ENCODE measurements around the gene RNF14. TPM values are rescaled to one million over a fixed set of nuclear protein-coding genes. Genes with fewer than 3 reads are reported as not detected.

Gene RNF14
- total and polyA plus RNA-seq, 2 of the 8 experiments (the other 6 are each of a cell fraction or from before 2014, with no cell fraction given): 4.7 to 20.2 TPM

- Histone ChIP-seq H3K27ac (ENCODE audit: low read depth, low read length) (no peak overlapping the region), H3K4ac (replicated peaks; ENCODE audit: insufficient read length, low read depth, low read length) (no peak overlapping the region), H3K14ac (ENCODE audit: insufficient read length) (no peak overlapping the region), H2AFZ (ENCODE audit: low read length) (0 out of 2 replicates have a peak overlapping the region, but pooled peaks have one; percentile 33), H3K9me3 (ENCODE audit: insufficient read depth in 2 of 2, low read depth in 1 of 2, low read length in 1 of 2) (no peaks in the 10 kb centered on the region), H4K8ac (ENCODE audit: extremely low read depth, insufficient read depth, low read length) (no peak overlapping the region), H3K36me3 (ENCODE audit: control insufficient read depth in 2 of 4, insufficient read depth in 4 of 4, low read length in 3 of 4) (peaks cover 0 to 10% (median 4%) of the 10 kb centered on the region in 4 experiments; a peak in 3 of 8 replicates), H2BK5ac (ENCODE audit: low read depth, low read length) (no peak overlapping the region), H2BK12ac (ENCODE audit: low read depth, low read length) (no peak overlapping the region), H4K20me1 (replicated peaks in 1 of 2; ENCODE audit: control insufficient read depth in 1 of 2, insufficient read depth in 2 of 2, low read length in 2 of 2) (no peaks in the 10 kb centered on the region), H2BK20ac (ENCODE audit: low read length) (no peak overlapping the region), H3K27me3 (replicated peaks in 1 of 4; ENCODE audit: control insufficient read depth in 3 of 4, extremely low read depth in 1 of 4, insufficient read depth in 3 of 4, low read length in 3 of 4) (no peaks in the 10 kb centered on the region), H2BK120ac (replicated peaks; ENCODE audit: low read depth, low read length) (no peak overlapping the region), H4K91ac (replicated peaks; ENCODE audit: insufficient read length, low read length) (no peak overlapping the region), H3K9ac (replicated peaks in 1 of 4; ENCODE audit: extremely low read depth in 1 of 4, low read depth in 3 of 4, low read length in 3 of 4) (peak overlapping the region in 3 of 4 experiments; percentile 45 to 79 (median 74); a peak in 4 of 7 replicates), H3K23ac (ENCODE audit: insufficient read length) (no peak overlapping the region), H2BK15ac (ENCODE audit: low read length) (no peak overlapping the region), H3K4me2 (ENCODE audit: insufficient read depth in 1 of 2, low read depth in 2 of 2, low read length in 2 of 2) (peak overlapping the region; percentile 77 to 90), H3K23me2 (ENCODE audit: low read depth, low read length) (peaks cover 6% of the 10 kb centered on the region), H2AK5ac (ENCODE audit: low read depth, low read length) (no peak overlapping the region), H3K4me3 (ENCODE audit: extremely low read depth in 1 of 4, insufficient read depth in 2 of 4, low read depth in 3 of 4, low read length in 4 of 4) (peak overlapping the region; percentile 63 to 77 (median 70)), H3K79me1 (ENCODE audit: low read depth, low read length) (no peaks in the 10 kb centered on the region), H3K4me1 (replicated peaks in 1 of 4; ENCODE audit: control insufficient read depth in 3 of 4, insufficient read depth in 4 of 4, low read length in 3 of 4) (peaks cover 0 to 6% (median 3%) of the 10 kb centered on the region in 4 experiments; a peak in 3 of 7 replicates), H3K79me2 (ENCODE audit: control insufficient read depth in 1 of 2, insufficient read depth in 2 of 2, low read length in 2 of 2) (no peaks in the 10 kb centered on the region), H4K5ac (ENCODE audit: insufficient read length, low read depth, low read length) (peak overlapping the region; percentile 64), H3K18ac (ENCODE audit: extremely low read depth, low read length) (no peak overlapping the region), H3K56ac (replicated peaks; ENCODE audit: insufficient read length, low read depth, low read length) (no peak overlapping the region)
- ChIA-PET POLR2A (ENCODE audit: partially characterized antibody) (interaction anchor here (0.7 to 2.2 kb wide), 13 partner anchors 9 to 354 kb away, joined by 3 to 10 read pairs (median 4); partner anchors contain the start of genes ARAP3, DIAPH1, GNPDA1 and PCDH1), CTCF (ENCODE audit: partially characterized antibody) (interaction anchor here (0.6 to 6.0 kb wide), 35 partner anchors 8 to 580 kb away, joined by 3 to 40 read pairs (median 5); partner anchors contain the start of genes DIAPH1, GNPDA1, PCDH1 and PCDH12)
- FAIRE-seq (no peak), DNase-seq (ENCODE audit: low read depth in 1 of 2, low spot score in 2 of 2) (no peak)
- 68% methylated on average over 2 of the region's 2 CpGs; no CpG with 5 or more reads in 1 of the 2 experiments for WGBS, 2 experiments (ENCODE audit: extremely low coverage in 1 of 2, insufficient coverage in 1 of 2, insufficient read length in 1 of 2, insufficient replicate concordance in 2 of 2, low coverage in 1 of 2, low lambda C conversion rate in 2 of 2, missing lambda C conversion rate in 1 of 2)
- TF ChIP-seq SUZ12 (IDR thresholded peaks at IDR 0.05; ENCODE audit: low read length): no peak
- TF ChIP-seq POLR2A (IDR thresholded peaks at IDR 0.05; ENCODE audit: control extremely low read depth in 1 of 2, low read depth in 2 of 2, low read length in 2 of 2): no peak
- no peak for TF ChIP-seq SIX5 (IDR thresholded peaks at IDR 0.05; ENCODE audit: low read depth, low read length)
- TF ChIP-seq HDAC2 (IDR thresholded peaks at IDR 0.05; ENCODE audit: borderline replicate concordance in 1 of 2, low read depth in 2 of 2, low read length in 2 of 2): no peak
- TF ChIP-seq BCL11A (IDR thresholded peaks at IDR 0.05; ENCODE audit: low read depth in 2 of 2, low read length in 2 of 2): no peak
- TF ChIP-seq SRF (IDR thresholded peaks at IDR 0.05; ENCODE audit: low read depth, low read length): no peak
- TF ChIP-seq CREB1 (IDR thresholded peaks at IDR 0.05): no peak
- no peak for TF ChIP-seq TAF7 (optimal IDR thresholded peaks at IDR 0.05; ENCODE audit: borderline replicate concordance, low read depth, low read length)
- no peak for TF ChIP-seq RXRA (IDR thresholded peaks at IDR 0.05; ENCODE audit: insufficient read depth, low read depth, low read length)
- no peak for TF ChIP-seq RNF2 (IDR thresholded peaks at IDR 0.05; ENCODE audit: borderline replicate concordance, low read depth, low read length, missing control alignments, poor library complexity, severe bottlenecking)
- TF ChIP-seq CHD2 (IDR thresholded peaks at IDR 0.05; ENCODE audit: low read length): no peak
Measured at GRCh38 chr5:141969783-141970771, 1.2 kb downstream of the RNF14 start.

Data from H1 (cell line).